ENCODE results near the gene TEAD1. TPM values are rescaled to one million over a fixed set of nuclear protein-coding genes. Genes with fewer than 3 reads are reported as not detected.
A peak's percentile ranks its signal among the peaks of the same experiment; 100 is the strongest.

TEAD1 gene
- total RNA-seq, 1 donor from 2014 or later, result 154 TPM

- TF ChIP-seq CTCF (IDR thresholded peaks at IDR 0.05), result no peak
- Mint-ChIP-seq H3K27me3 (ENCODE audit: unreplicated experiment) (no peaks in the 10 kb centered on the region), H3K4me3 (ENCODE audit: unreplicated experiment) (no peak overlapping the region), H3K27ac (ENCODE audit: unreplicated experiment) (no peak overlapping the region), H3K36me3 (ENCODE audit: unreplicated experiment) (peaks cover 25% of the 10 kb centered on the region), H3K4me1 (ENCODE audit: unreplicated experiment) (peaks cover 41% of the 10 kb centered on the region), H3K9me3 (ENCODE audit: unreplicated experiment) (peaks cover 5% of the 10 kb centered on the region)
- DNase-seq (ENCODE audit: extremely low spot score, unreplicated experiment), result no peak
These were observed 109.5 kb downstream of the TEAD1 start for GRCh38 chr11:12783765-12784164.

GRCh38 chr11:12784445-12784844 is 110.2 kb downstream of the TEAD1 start:
- Mint-ChIP-seq H3K4me1 (ENCODE audit: unreplicated experiment) (peaks cover 38% of the 10 kb centered on the region), H3K27me3 (ENCODE audit: unreplicated experiment) (no peaks in the 10 kb centered on the region), H3K4me3 (ENCODE audit: unreplicated experiment) (no peak overlapping the region), H3K27ac (ENCODE audit: unreplicated experiment) (peak overlapping the region; percentile 17), H3K36me3 (ENCODE audit: unreplicated experiment) (peaks cover 21% of the 10 kb centered on the region), H3K9me3 (ENCODE audit: unreplicated experiment) (peaks cover 4% of the 10 kb centered on the region)
- no peak for TF ChIP-seq CTCF (IDR thresholded peaks at IDR 0.05)
- no peak for DNase-seq (ENCODE audit: extremely low spot score, unreplicated experiment)

- Mint-ChIP-seq H3K27ac (ENCODE audit: unreplicated experiment) (no peak overlapping the region), H3K4me3 (ENCODE audit: unreplicated experiment) (no peak overlapping the region)
These were observed 110.8 kb downstream of the TEAD1 start for GRCh38 chr11:12784987-12785386.

GRCh38 chr11:12785901-12786300 is 111.7 kb downstream of the TEAD1 start:
- Mint-ChIP-seq H3K36me3 (ENCODE audit: unreplicated experiment) (peaks cover 10% of the 10 kb centered on the region), H3K9me3 (ENCODE audit: unreplicated experiment) (no peaks in the 10 kb centered on the region), H3K27me3 (ENCODE audit: unreplicated experiment) (no peaks in the 10 kb centered on the region), H3K27ac (ENCODE audit: unreplicated experiment) (no peak overlapping the region), H3K4me3 (ENCODE audit: unreplicated experiment) (no peak overlapping the region), H3K4me1 (ENCODE audit: unreplicated experiment) (peaks cover 42% of the 10 kb centered on the region)
- no peak for TF ChIP-seq CTCF (IDR thresholded peaks at IDR 0.05)
- DNase-seq (ENCODE audit: extremely low spot score, unreplicated experiment), result no peak

More at GRCh38 chr11:12784987-12785386, 110.8 kb downstream of the TEAD1 start:
- no peak for DNase-seq (ENCODE audit: extremely low spot score, unreplicated experiment)
- Mint-ChIP-seq H3K4me1 (ENCODE audit: unreplicated experiment) (peaks cover 38% of the 10 kb centered on the region), H3K27me3 (ENCODE audit: unreplicated experiment) (no peaks in the 10 kb centered on the region), H3K36me3 (ENCODE audit: unreplicated experiment) (peaks cover 16% of the 10 kb centered on the region), H3K9me3 (ENCODE audit: unreplicated experiment) (no peaks in the 10 kb centered on the region)
- no peak for TF ChIP-seq CTCF (IDR thresholded peaks at IDR 0.05)

- Mint-ChIP-seq H3K27me3 (ENCODE audit: unreplicated experiment) (no peaks in the 10 kb centered on the region), H3K36me3 (ENCODE audit: unreplicated experiment) (peaks cover 5% of the 10 kb centered on the region), H3K27ac (ENCODE audit: unreplicated experiment) (no peak overlapping the region), H3K4me1 (ENCODE audit: unreplicated experiment) (peaks cover 47% of the 10 kb centered on the region), H3K9me3 (ENCODE audit: unreplicated experiment) (no peaks in the 10 kb centered on the region), H3K4me3 (ENCODE audit: unreplicated experiment) (no peak overlapping the region)
- DNase-seq (ENCODE audit: extremely low spot score, unreplicated experiment), result no peak
- TF ChIP-seq CTCF (IDR thresholded peaks at IDR 0.05), result no peak
These were observed 112.2 kb downstream of the TEAD1 start for GRCh38 chr11:12786450-12786849.
